ENCODE data around the gene CCDC13.
"Not testable (repeated sequence)": the region's sequence is repeated elsewhere in the genome, so short reads cannot be mapped to it uniquely, and the experiment has no call there.

Gene CCDC13

GRCh38 chr3:42814246-42814645 is 41.2 kb upstream of the CCDC13 start:
- in situ Hi-C loops (cut with MboI; ENCODE audit: low sequenced_read_pairs, unreplicated experiment): no loop called here
- DNase-seq (ENCODE audit: low spot score): no peak
- TF ChIP-seq, protein P1, sequence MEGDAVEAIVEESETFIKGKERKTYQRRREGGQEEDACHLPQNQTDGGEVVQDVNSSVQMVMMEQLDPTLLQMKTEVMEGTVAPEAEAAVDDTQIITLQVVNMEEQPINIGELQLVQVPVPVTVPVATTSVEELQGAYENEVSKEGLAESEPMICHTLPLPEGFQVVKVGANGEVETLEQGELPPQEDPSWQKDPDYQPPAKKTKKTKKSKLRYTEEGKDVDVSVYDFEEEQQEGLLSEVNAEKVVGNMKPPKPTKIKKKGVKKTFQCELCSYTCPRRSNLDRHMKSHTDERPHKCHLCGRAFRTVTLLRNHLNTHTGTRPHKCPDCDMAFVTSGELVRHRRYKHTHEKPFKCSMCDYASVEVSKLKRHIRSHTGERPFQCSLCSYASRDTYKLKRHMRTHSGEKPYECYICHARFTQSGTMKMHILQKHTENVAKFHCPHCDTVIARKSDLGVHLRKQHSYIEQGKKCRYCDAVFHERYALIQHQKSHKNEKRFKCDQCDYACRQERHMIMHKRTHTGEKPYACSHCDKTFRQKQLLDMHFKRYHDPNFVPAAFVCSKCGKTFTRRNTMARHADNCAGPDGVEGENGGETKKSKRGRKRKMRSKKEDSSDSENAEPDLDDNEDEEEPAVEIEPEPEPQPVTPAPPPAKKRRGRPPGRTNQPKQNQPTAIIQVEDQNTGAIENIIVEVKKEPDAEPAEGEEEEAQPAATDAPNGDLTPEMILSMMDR (IDR thresholded peaks at IDR 0.05; ENCODE audit: borderline replicate concordance, control extremely low read depth, extremely low read depth, insufficient read depth, missing control alignments): no peak

- DNase-seq (ENCODE audit: low spot score); in situ Hi-C loops (cut with MboI; ENCODE audit: low sequenced_read_pairs, unreplicated experiment): not testable (repeated sequence)
These were observed 38.2 kb upstream of the CCDC13 start for GRCh38 chr3:42811118-42811883.

DNA sequence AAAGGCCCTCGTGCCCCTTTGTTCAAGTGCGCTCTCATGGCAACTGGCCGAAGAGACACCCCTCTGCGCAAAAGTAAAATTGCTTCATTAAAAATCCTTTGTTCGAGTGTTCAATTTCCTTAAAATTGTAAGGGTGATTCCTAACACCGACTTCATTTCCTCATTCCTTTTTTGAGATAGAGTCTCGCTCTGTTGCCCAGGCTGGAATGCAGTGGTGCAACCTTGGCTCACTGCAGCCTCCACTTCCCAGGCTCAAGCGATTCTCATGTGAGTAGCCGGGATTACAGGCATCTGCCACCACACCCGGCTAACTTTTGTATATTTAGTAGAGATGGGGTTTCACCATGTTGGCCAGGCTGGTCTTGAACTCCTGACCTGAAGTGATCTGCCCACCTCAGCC is 37.7 kb upstream of the CCDC13 start:
- in situ Hi-C loops (cut with MboI; ENCODE audit: low sequenced_read_pairs, unreplicated experiment); DNase-seq (ENCODE audit: low spot score): not testable (repeated sequence)

DNA sequence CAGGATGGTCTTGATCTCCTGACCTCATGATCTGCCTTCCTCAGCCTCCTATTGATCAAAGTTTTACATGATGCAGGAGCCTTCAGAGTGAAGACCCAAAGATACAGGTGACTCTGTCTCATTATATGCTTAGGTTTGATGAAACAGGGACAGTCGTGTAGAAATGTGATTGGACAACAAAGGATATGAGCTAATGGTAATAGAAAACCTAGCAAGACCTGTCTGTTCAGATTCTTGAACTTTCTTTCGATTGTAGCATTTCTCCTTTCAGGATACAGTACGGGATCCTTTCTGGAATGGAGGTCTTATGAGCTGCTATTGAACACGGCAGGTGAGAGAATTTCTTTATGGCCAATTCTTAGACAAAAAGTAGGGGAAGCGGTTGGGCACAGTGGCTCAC is 36.1 kb upstream of the CCDC13 start, which contains the start of gene ACKR2:
Gene ACKR2, plus strand, starts transcription at position 244 of the 400 bp plus-strand sequence. CDS start 55,058 bp downstream, outside the sequence.
- no peak for DNase-seq (ENCODE audit: low spot score)
- TF ChIP-seq, protein P1 (IDR thresholded peaks at IDR 0.05; ENCODE audit: borderline replicate concordance, control extremely low read depth, extremely low read depth, insufficient read depth, missing control alignments): no peak
- in situ Hi-C loops (cut with MboI; ENCODE audit: low sequenced_read_pairs, unreplicated experiment): no loop called here

DNA sequence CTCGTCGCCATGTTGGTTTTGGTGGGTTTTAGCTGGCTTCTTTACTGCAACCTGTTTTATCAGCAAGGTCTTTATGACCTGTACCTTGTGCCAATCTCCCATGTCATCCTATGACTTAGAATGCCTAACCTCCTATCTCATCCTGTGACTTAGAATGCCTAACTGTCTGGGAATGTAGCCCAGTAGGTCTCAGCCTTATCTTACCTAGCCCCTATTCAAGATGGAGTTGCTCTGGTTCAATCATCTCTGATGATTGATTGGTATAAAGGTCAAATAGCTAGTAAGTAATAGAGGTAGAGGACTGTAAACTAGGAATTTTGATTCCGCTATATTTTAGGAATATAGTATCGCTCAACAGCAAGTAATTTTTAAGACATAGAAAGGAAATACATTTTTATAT is 34.9 kb upstream of the CCDC13 start:
- DNase-seq (ENCODE audit: low spot score): no peak
- in situ Hi-C loops (cut with MboI; ENCODE audit: low sequenced_read_pairs, unreplicated experiment): no loop called here
- TF ChIP-seq, protein P1 (IDR thresholded peaks at IDR 0.05; ENCODE audit: borderline replicate concordance, control extremely low read depth, extremely low read depth, insufficient read depth, missing control alignments): no peak

GRCh38 chr3:42805141-42805821 is 32.2 kb upstream of the CCDC13 start:
- TF ChIP-seq, protein P1 (IDR thresholded peaks at IDR 0.05; ENCODE audit: borderline replicate concordance, control extremely low read depth, extremely low read depth, insufficient read depth, missing control alignments): no peak
- in situ Hi-C loops (cut with MboI; ENCODE audit: low sequenced_read_pairs, unreplicated experiment): no loop called here
- peak; percentile 31 for DNase-seq (ENCODE audit: low spot score)

DNA sequence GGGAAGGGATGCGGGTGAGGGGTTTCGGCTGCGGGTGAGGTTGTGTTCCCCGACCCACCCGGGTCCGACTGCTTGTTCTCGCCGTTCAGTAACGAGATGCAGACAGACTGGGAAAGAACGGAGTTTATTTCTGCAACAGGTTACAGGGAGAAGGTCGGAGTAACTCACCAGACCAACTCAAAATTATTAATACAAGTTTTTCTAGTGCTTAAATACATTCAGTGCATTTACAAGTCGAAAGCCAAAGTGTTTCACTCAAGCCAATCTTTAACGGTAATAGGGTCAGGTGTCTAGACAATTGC is 31.7 kb upstream of the CCDC13 start:
- TF ChIP-seq, protein P1 (IDR thresholded peaks at IDR 0.05; ENCODE audit: borderline replicate concordance, control extremely low read depth, extremely low read depth, insufficient read depth, missing control alignments): no peak
- no peak for DNase-seq (ENCODE audit: low spot score)
- in situ Hi-C loops (cut with MboI; ENCODE audit: low sequenced_read_pairs, unreplicated experiment): no loop called here
